DOHH2 (cell line): Measurements from ENCODE around the gene PPCDC.

Source experiments
- EZH2phosphoT487 ChIP-seq: fragments of 200-600 bp; sonication (generic); IDR thresholded peaks from 2 replicates; pipeline ENCODE4 v1.6.1; 2017; ENCODE audit warnings: borderline replicate concordance, mild to moderate bottlenecking, antibody characterized with exemption, low read length, moderate library complexity, mixed read lengths
- TF ChIP-seq, protein P1 (sequence below): fragments of 200-600 bp; sonication (generic); IDR thresholded peaks from one replicate; pipeline ENCODE4 v1.5.1; 2014; ENCODE audit warnings: antibody characterized with exemption, mild to moderate bottlenecking, low read depth, low read length; ENCODE audit not compliant: poor library complexity, severe bottlenecking

DNA sequence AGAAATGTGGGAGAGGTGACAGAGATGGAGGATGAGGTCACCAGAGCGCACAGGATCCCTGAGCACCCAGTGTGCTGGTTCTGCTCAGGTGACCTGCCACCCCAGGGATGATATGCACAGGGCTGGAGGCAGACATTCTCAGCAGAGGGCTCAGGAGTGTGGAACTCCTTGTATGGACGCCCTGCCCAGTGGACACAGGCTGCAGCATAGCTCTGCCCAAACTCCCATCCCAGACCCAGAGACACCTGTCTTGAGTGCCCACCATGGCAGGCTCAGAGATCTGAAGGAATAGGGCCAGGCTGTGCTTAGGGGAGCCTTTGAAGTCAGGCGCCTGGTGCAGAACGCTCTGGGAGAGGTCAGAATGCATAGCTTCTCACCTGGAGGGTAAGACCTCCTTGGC lies 47.3 kb downstream of the PPCDC start:
- TF ChIP-seq, protein P1, sequence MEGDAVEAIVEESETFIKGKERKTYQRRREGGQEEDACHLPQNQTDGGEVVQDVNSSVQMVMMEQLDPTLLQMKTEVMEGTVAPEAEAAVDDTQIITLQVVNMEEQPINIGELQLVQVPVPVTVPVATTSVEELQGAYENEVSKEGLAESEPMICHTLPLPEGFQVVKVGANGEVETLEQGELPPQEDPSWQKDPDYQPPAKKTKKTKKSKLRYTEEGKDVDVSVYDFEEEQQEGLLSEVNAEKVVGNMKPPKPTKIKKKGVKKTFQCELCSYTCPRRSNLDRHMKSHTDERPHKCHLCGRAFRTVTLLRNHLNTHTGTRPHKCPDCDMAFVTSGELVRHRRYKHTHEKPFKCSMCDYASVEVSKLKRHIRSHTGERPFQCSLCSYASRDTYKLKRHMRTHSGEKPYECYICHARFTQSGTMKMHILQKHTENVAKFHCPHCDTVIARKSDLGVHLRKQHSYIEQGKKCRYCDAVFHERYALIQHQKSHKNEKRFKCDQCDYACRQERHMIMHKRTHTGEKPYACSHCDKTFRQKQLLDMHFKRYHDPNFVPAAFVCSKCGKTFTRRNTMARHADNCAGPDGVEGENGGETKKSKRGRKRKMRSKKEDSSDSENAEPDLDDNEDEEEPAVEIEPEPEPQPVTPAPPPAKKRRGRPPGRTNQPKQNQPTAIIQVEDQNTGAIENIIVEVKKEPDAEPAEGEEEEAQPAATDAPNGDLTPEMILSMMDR, result no peak
- no peak for TF ChIP-seq EZH2phosphoT487
